Breast epithelium (tissue), 4 donors: ENCODE data around the gene TRPT1. TPM values are rescaled to one million over a fixed set of nuclear protein-coding genes. Genes with fewer than 3 reads are reported as not detected.
A peak's percentile ranks its signal among the peaks of the same experiment; 100 is the strongest.

Source experiments
- DNase-seq, 2 donors: peaks; one replicate each; pipeline ENCODE4 v3.0.0-alpha.2; 2019; ENCODE audit warnings: low spot score in 2 of 2
- H3K27ac ChIP-seq, 2 donors: fragments of 200-600 bp; sonication (generic) in 1 of 2; one replicate each; pipeline ENCODE4 v1.5.1; 2016 to 2019; ENCODE audit warnings: mild to moderate bottlenecking in 1 of 2
- H3K27me3 ChIP-seq, 2 donors: fragments of 200-600 bp; sonication (generic) in 1 of 2; one replicate each; pipeline versions ENCODE4 v1.5.1 to v1.6.0; 2017 to 2019; ENCODE audit warnings: control low read depth in 1 of 2, mild to moderate bottlenecking in 1 of 2
- H3K36me3 ChIP-seq: fragments of 200-600 bp; one replicate; pipeline ENCODE4 v1.5.1; 2019
- H3K4me1 ChIP-seq, 2 donors: fragments of 200-600 bp; sonication (generic); one replicate each; pipeline ENCODE4 v1.5.1; 2016 to 2019; ENCODE audit warnings: control low read depth in 1 of 2
- H3K4me3 ChIP-seq, 3 donors: fragments of 200-600 bp; sonication (generic); 1 replicate in 2 of 3; 2 replicates in 1 of 3; pipeline ENCODE4 v1.5.1; 2016 to 2019; ENCODE audit warnings: mild to moderate bottlenecking in 3 of 3, moderate library complexity in 2 of 3
- H3K9me3 ChIP-seq, 2 donors: fragments of 200-600 bp; sonication (generic) in 1 of 2; one replicate each; pipeline ENCODE4 v1.5.1; 2016 to 2019; ENCODE audit warnings: control low read depth in 1 of 2
- CTCF ChIP-seq, 3 donors: fragments of 450-650 bp; IDR thresholded peaks; one replicate each; pipeline ENCODE4 v1.5.1; 2016 to 2017; ENCODE audit warnings: antibody characterized with exemption in 3 of 3, mild to moderate bottlenecking in 3 of 3, moderate library complexity in 3 of 3
- POLR2A ChIP-seq: fragments of 450-650 bp; IDR thresholded peaks from one replicate; pipeline ENCODE4 v1.6.1; 2016; ENCODE audit warnings: antibody characterized with exemption, mild to moderate bottlenecking, moderate library complexity
- POLR2AphosphoS5 ChIP-seq, 3 donors: sonication (generic); formaldehyde crosslinking; IDR thresholded peaks; one replicate each; pipeline ENCODE4 v1.6.1; 2017; ENCODE audit warnings: antibody characterized with exemption in 3 of 3
- intact Hi-C: fragments of 100-400 bp; cut with DNase I; formaldehyde crosslinking; loops from one replicate; pipeline ENCODE4 v1.15.1; 2023; ENCODE audit warnings: low total_unique reads
- total RNA-seq, 3 donors: library from RNA; depleted of rRNA; stranded (reverse); fragments of >200 nt; gene quantifications; one replicate each; pipeline ENCODE4 v1.1.0, GENCODE V29; 2016

Gene TRPT1
- total RNA-seq, 3 donors from 2014 or later: 42.9 to 54.1 (median 51.1) TPM

GRCh38 chr11:64268025-64268892, 42.3 kb upstream of the TRPT1 start:
- peak overlapping the region; percentile 95 to 100 for H3K27ac ChIP-seq

GRCh38 chr11:64267207-64267945, 41.4 kb upstream of the TRPT1 start:
- Histone ChIP-seq H3K9me3 (no peaks in the 10 kb centered on the region), H3K4me3 (no peak overlapping the region), H3K27me3 (no peaks in the 10 kb centered on the region), H3K36me3 (no peaks in the 10 kb centered on the region), H3K4me1 (peaks cover 6 to 25% of the 10 kb centered on the region in 2 donors), H3K27ac (peak overlapping the region; percentile 95 to 100)
- peak in 1 of 2 donors; percentile 33 for DNase-seq
- TF ChIP-seq CTCF (IDR thresholded peaks at IDR 0.05): no peak
- no peak for TF ChIP-seq POLR2AphosphoS5 (IDR thresholded peaks at IDR 0.05)
- no peak for TF ChIP-seq POLR2A
- intact Hi-C loops: loop anchor here (5.0 kb wide), 1 partner anchor 680 kb away; no protein-coding TSS in a partner anchor

More at GRCh38 chr11:64268025-64268892, 42.3 kb upstream of the TRPT1 start:
- Histone ChIP-seq H3K4me3 (peak overlapping the region; percentile 77 to 97 (median 79)), H3K9me3 (no peaks in the 10 kb centered on the region), H3K36me3 (no peaks in the 10 kb centered on the region), H3K4me1 (peaks cover 6 to 25% of the 10 kb centered on the region in 2 donors), H3K27me3 (no peaks in the 10 kb centered on the region)
- no peak for TF ChIP-seq CTCF (IDR thresholded peaks at IDR 0.05)
- TF ChIP-seq POLR2AphosphoS5 (IDR thresholded peaks at IDR 0.05): no peak
- no peak for TF ChIP-seq POLR2A
- intact Hi-C loops: loop anchor here (5.0 kb wide), 1 partner anchor 681 kb away; no protein-coding TSS in a partner anchor
- peak in 1 of 2 donors; percentile 56 for DNase-seq

GRCh38 chr11:64266339-64266738, 40.4 kb upstream of the TRPT1 start:
- H3K4me1 ChIP-seq: peaks cover 6 to 18% of the 10 kb centered on the region in 2 donors
- no peak overlapping the region for H3K27ac ChIP-seq
- H3K36me3 ChIP-seq: no peaks in the 10 kb centered on the region
- TF ChIP-seq POLR2AphosphoS5 (IDR thresholded peaks at IDR 0.05): no peak
- TF ChIP-seq CTCF (IDR thresholded peaks at IDR 0.05): no peak
- no peak for TF ChIP-seq POLR2A
- H3K27me3 ChIP-seq: no peaks in the 10 kb centered on the region
- intact Hi-C loops: loop anchor here (5.0 kb wide), 1 partner anchor 679 kb away; no protein-coding TSS in a partner anchor
- DNase-seq: no peak
- no peaks in the 10 kb centered on the region for H3K9me3 ChIP-seq
- H3K4me3 ChIP-seq: no peak overlapping the region

- H3K27me3 ChIP-seq: no peaks in the 10 kb centered on the region
- intact Hi-C loops: loop anchor here (5.0 kb wide), 1 partner anchor 678 kb away; no protein-coding TSS in a partner anchor
- H3K4me3 ChIP-seq: no peak overlapping the region
Measured at GRCh38 chr11:64265176-64266160, 39.5 kb upstream of the TRPT1 start.

More at GRCh38 chr11:64265176-64266160, 39.5 kb upstream of the TRPT1 start:
- DNase-seq: no peak
- Histone ChIP-seq H3K27ac (no peak overlapping the region), H3K9me3 (no peaks in the 10 kb centered on the region), H3K36me3 (no peaks in the 10 kb centered on the region), H3K4me1 (peaks cover 6 to 18% of the 10 kb centered on the region in 2 donors)
- no peak for TF ChIP-seq POLR2A
- TF ChIP-seq CTCF (IDR thresholded peaks at IDR 0.05): no peak
- no peak for TF ChIP-seq POLR2AphosphoS5 (IDR thresholded peaks at IDR 0.05)
